ENCODE measurements around the gene TMOD3. TPM values are rescaled to one million over a fixed set of nuclear protein-coding genes. Genes with fewer than 3 reads are reported as not detected.
A peak's percentile ranks its signal among the peaks of the same experiment; 100 is the strongest.

The TMOD3 gene
- polyA plus RNA-seq, 1 donor = 44.0 TPM

GRCh38 chr15:51904931-51905330, 75.5 kb downstream of the TMOD3 start:
- Histone ChIP-seq H3K36me3 (ENCODE audit: control insufficient read depth, insufficient read depth, low read length) (peaks cover 46% of the 10 kb centered on the region), H3K27me3 (ENCODE audit: control insufficient read depth, insufficient read depth, low read length) (no peaks in the 10 kb centered on the region), H3K4me1 (ENCODE audit: control insufficient read depth, insufficient read depth, low read length) (no peaks in the 10 kb centered on the region), H3K4me3 (ENCODE audit: low read length) (no peak overlapping the region), H3K9me3 (ENCODE audit: control insufficient read depth, low read depth, low read length) (no peaks in the 10 kb centered on the region), H3K27ac (ENCODE audit: low read length) (no peak overlapping the region)
- 29% methylated on average over 1 of the region's 4 CpGs for WGBS (ENCODE audit: insufficient coverage, low lambda C conversion rate)
- no peak for DNase-seq

- no peaks in the 10 kb centered on the region for H3K4me1 ChIP-seq (ENCODE audit: control insufficient read depth, insufficient read depth, low read length)
- peaks cover 31% of the 10 kb centered on the region for H3K36me3 ChIP-seq (ENCODE audit: control insufficient read depth, insufficient read depth, low read length)
- H3K27ac ChIP-seq (ENCODE audit: low read length) = peak overlapping the region; percentile 21
- H3K9me3 ChIP-seq (ENCODE audit: control insufficient read depth, low read depth, low read length) = no peaks in the 10 kb centered on the region
- 41% methylated on average over 2 of the region's 8 CpGs for WGBS (ENCODE audit: insufficient coverage, low lambda C conversion rate)
- no peak overlapping the region for H3K4me3 ChIP-seq (ENCODE audit: low read length)
- no peaks in the 10 kb centered on the region for H3K27me3 ChIP-seq (ENCODE audit: control insufficient read depth, insufficient read depth, low read length)
- peak; percentile 60 to 71 for DNase-seq
Observed at GRCh38 chr15:51907136-51907862, 77.8 kb downstream of the TMOD3 start.

DNA sequence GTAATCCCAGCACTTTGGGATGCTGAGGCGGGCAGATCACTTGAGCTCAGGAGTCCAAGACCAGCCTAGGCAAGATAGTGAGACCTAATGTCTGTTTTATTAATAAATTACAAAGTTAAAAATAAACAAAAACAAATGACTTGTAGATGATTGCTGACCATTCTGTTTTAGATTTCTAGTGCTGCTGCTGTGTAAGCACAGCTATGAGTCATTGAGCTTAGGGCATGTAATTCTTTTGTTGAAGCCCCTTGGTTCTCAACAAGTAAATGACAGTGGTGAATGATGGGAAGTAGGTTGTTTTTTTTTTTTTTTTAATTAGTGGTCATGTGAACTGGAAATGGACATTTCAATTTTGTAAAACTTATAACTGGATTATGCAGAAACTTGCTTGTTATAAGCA, 78.9 kb downstream of the TMOD3 start:
- Histone ChIP-seq H3K27me3 (ENCODE audit: control insufficient read depth, insufficient read depth, low read length) (no peaks in the 10 kb centered on the region), H3K36me3 (ENCODE audit: control insufficient read depth, insufficient read depth, low read length) (peaks cover 32% of the 10 kb centered on the region), H3K9me3 (ENCODE audit: control insufficient read depth, low read depth, low read length) (no peaks in the 10 kb centered on the region), H3K4me1 (ENCODE audit: control insufficient read depth, insufficient read depth, low read length) (no peaks in the 10 kb centered on the region), H3K27ac (ENCODE audit: low read length) (no peak overlapping the region), H3K4me3 (ENCODE audit: low read length) (no peak overlapping the region)
- no peak for DNase-seq
- no CpG with 5 or more reads among the region's 1 CpG for WGBS (ENCODE audit: insufficient coverage, low lambda C conversion rate)

DNA sequence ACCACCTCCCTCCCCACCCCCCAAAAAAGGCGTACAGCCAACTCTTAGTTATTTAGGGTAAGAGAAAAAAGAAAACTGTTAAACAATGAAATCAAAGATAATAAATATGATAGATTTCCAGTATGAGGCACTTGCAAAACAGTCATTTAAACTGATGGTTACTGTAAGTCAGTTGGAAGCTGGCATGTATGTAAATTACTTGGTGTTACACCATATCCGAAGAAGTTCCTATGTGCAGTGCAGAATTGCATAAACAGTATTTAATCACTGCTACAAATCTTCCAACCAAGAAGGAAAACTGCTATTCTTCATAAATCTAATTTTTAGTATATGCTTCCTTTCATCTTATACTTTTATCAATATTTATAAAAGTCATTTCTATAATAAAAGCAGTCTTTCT, 80.1 kb downstream of the TMOD3 start:
- no peaks in the 10 kb centered on the region for H3K4me1 ChIP-seq (ENCODE audit: control insufficient read depth, insufficient read depth, low read length)
- no peak overlapping the region for H3K4me3 ChIP-seq (ENCODE audit: low read length)
- no peaks in the 10 kb centered on the region for H3K27me3 ChIP-seq (ENCODE audit: control insufficient read depth, insufficient read depth, low read length)
- H3K9me3 ChIP-seq (ENCODE audit: control insufficient read depth, low read depth, low read length) = no peaks in the 10 kb centered on the region
- 67% methylated on average over 1 of the region's 2 CpGs for WGBS (ENCODE audit: insufficient coverage, low lambda C conversion rate)
- no peak overlapping the region for H3K27ac ChIP-seq (ENCODE audit: low read length)
- peaks cover 27% of the 10 kb centered on the region for H3K36me3 ChIP-seq (ENCODE audit: control insufficient read depth, insufficient read depth, low read length)
- DNase-seq = no peak

DNA sequence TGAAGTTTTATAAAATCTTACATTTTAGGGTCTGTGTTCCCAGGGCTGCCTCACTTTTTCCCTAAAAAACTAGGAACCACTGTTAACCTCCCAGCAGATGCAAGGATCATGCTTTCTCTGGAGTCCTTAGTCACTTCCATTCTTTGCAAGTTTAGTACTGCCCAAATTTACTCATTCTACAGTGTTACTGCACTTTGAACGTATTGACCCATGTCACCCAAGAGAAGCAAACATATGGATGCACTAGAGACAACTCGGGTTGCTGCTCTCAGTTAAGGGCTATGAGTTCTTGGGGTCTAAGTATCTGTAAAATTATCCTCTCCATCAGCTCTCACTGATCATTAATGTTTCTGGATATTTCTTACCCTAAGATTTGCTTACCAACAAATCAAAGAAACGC, 83.1 kb downstream of the TMOD3 start:
- H3K36me3 ChIP-seq (ENCODE audit: control insufficient read depth, insufficient read depth, low read length) = peaks cover 26% of the 10 kb centered on the region
- H3K9me3 ChIP-seq (ENCODE audit: control insufficient read depth, low read depth, low read length) = no peaks in the 10 kb centered on the region
- no peak overlapping the region for H3K27ac ChIP-seq (ENCODE audit: low read length)
- no peak overlapping the region for H3K4me3 ChIP-seq (ENCODE audit: low read length)
- WGBS (ENCODE audit: insufficient coverage, low lambda C conversion rate) = 71% methylated on average over 1 of the region's 3 CpGs
- no peak for DNase-seq
- H3K27me3 ChIP-seq (ENCODE audit: control insufficient read depth, insufficient read depth, low read length) = no peaks in the 10 kb centered on the region
- H3K4me1 ChIP-seq (ENCODE audit: control insufficient read depth, insufficient read depth, low read length) = no peaks in the 10 kb centered on the region

DNA sequence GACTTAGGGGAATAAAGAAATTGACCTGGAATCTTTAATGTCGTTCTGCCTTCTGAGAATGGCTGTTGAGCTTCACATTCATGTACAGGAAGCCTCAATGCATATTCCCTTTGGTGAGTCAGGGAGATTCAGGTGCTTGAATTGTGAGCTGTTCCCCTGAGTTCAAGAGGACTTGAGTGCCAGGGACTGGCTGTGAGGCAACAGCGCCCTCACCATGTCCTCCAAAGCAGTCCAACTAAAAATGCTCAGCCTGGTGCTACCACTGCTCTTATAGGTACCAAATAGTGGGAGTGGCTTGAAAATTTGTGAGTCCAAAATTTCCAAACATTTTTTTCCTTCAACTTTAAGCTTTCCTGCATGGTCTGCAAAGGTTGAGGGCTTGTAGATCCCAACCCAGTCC, 88.0 kb downstream of the TMOD3 start:
- H3K27me3 ChIP-seq (ENCODE audit: control insufficient read depth, insufficient read depth, low read length) = no peaks in the 10 kb centered on the region
- DNase-seq = peak in 1 of 2 donors; percentile 27
- no peaks in the 10 kb centered on the region for H3K9me3 ChIP-seq (ENCODE audit: control insufficient read depth, low read depth, low read length)
- H3K4me1 ChIP-seq (ENCODE audit: control insufficient read depth, insufficient read depth, low read length) = no peaks in the 10 kb centered on the region
- no CpG with 5 or more reads among the region's 2 CpGs for WGBS (ENCODE audit: insufficient coverage, low lambda C conversion rate)
- H3K36me3 ChIP-seq (ENCODE audit: control insufficient read depth, insufficient read depth, low read length) = peaks cover 44% of the 10 kb centered on the region
- no peak overlapping the region for H3K27ac ChIP-seq (ENCODE audit: low read length)
- H3K4me3 ChIP-seq (ENCODE audit: low read length) = no peak overlapping the region

- Histone ChIP-seq H3K9me3 (ENCODE audit: control insufficient read depth, low read depth, low read length) (no peaks in the 10 kb centered on the region), H3K4me1 (ENCODE audit: control insufficient read depth, insufficient read depth, low read length) (no peaks in the 10 kb centered on the region), H3K27ac (ENCODE audit: low read length) (no peak overlapping the region), H3K27me3 (ENCODE audit: control insufficient read depth, insufficient read depth, low read length) (no peaks in the 10 kb centered on the region), H3K36me3 (ENCODE audit: control insufficient read depth, insufficient read depth, low read length) (peaks cover 42% of the 10 kb centered on the region), H3K4me3 (ENCODE audit: low read length) (no peak overlapping the region)
- DNase-seq = no peak
- WGBS (ENCODE audit: insufficient coverage, low lambda C conversion rate) = 83% methylated on average over 3 of the region's 11 CpGs
Observed at GRCh38 chr15:51924156-51925068, 95.0 kb downstream of the TMOD3 start.

- H3K4me1 ChIP-seq (ENCODE audit: control insufficient read depth, insufficient read depth, low read length) = no peaks in the 10 kb centered on the region
- no peaks in the 10 kb centered on the region for H3K9me3 ChIP-seq (ENCODE audit: control insufficient read depth, low read depth, low read length)
- 93% methylated on average over 2 of the region's 3 CpGs for WGBS (ENCODE audit: insufficient coverage, low lambda C conversion rate)
- H3K27me3 ChIP-seq (ENCODE audit: control insufficient read depth, insufficient read depth, low read length) = no peaks in the 10 kb centered on the region
- no peak overlapping the region for H3K27ac ChIP-seq (ENCODE audit: low read length)
- no peak overlapping the region for H3K4me3 ChIP-seq (ENCODE audit: low read length)
- peaks cover 31% of the 10 kb centered on the region for H3K36me3 ChIP-seq (ENCODE audit: control insufficient read depth, insufficient read depth, low read length)
- DNase-seq = no peak
Observed at GRCh38 chr15:51926809-51927208, 97.4 kb downstream of the TMOD3 start.

- peaks cover 10% of the 10 kb centered on the region for H3K36me3 ChIP-seq (ENCODE audit: control insufficient read depth, insufficient read depth, low read length)
- H3K4me3 ChIP-seq (ENCODE audit: low read length) = no peak overlapping the region
- H3K27ac ChIP-seq (ENCODE audit: low read length) = no peak overlapping the region
- H3K9me3 ChIP-seq (ENCODE audit: control insufficient read depth, low read depth, low read length) = no peaks in the 10 kb centered on the region
- WGBS (ENCODE audit: insufficient coverage, low lambda C conversion rate) = no CpG with 5 or more reads among the region's 3 CpGs
- no peak for DNase-seq
- H3K4me1 ChIP-seq (ENCODE audit: control insufficient read depth, insufficient read depth, low read length) = no peaks in the 10 kb centered on the region
- H3K27me3 ChIP-seq (ENCODE audit: control insufficient read depth, insufficient read depth, low read length) = no peaks in the 10 kb centered on the region
Observed at GRCh38 chr15:51931016-51931415, 101.6 kb downstream of the TMOD3 start.

GRCh38 chr15:51931638-51932037, 102.2 kb downstream of the TMOD3 start:
- WGBS (ENCODE audit: insufficient coverage, low lambda C conversion rate) = no CpG with 5 or more reads among the region's 4 CpGs
- H3K4me1 ChIP-seq (ENCODE audit: control insufficient read depth, insufficient read depth, low read length) = no peaks in the 10 kb centered on the region
- no peak overlapping the region for H3K4me3 ChIP-seq (ENCODE audit: low read length)
- H3K27ac ChIP-seq (ENCODE audit: low read length) = no peak overlapping the region
- H3K9me3 ChIP-seq (ENCODE audit: control insufficient read depth, low read depth, low read length) = no peaks in the 10 kb centered on the region
- no peaks in the 10 kb centered on the region for H3K27me3 ChIP-seq (ENCODE audit: control insufficient read depth, insufficient read depth, low read length)
- H3K36me3 ChIP-seq (ENCODE audit: control insufficient read depth, insufficient read depth, low read length) = peaks cover 15% of the 10 kb centered on the region
- no peak for DNase-seq
